NT2/D1 (cell line): Measurements from ENCODE around the gene WFS1.
A peak's percentile ranks its signal among the peaks of the same experiment; 100 is the strongest.

ENCODE experiments used
- DNase-seq: peaks from one replicate; pipeline ENCODE4 v3.0.0-alpha.2; 2011; ENCODE audit warnings: low read depth, low spot score
- H3K27me3 ChIP-seq: 2 replicates; pipeline ENCODE4 v1.6.0; 2011; ENCODE audit warnings: mild to moderate bottlenecking; ENCODE audit not compliant: insufficient read length, insufficient read depth
- H3K36me3 ChIP-seq: 2 replicates; pipeline ENCODE4 v1.6.1; 2011; ENCODE audit warnings: mild to moderate bottlenecking, low read length, mixed read lengths; ENCODE audit not compliant: insufficient read depth, insufficient read length
- H3K4me1 ChIP-seq: 2 replicates; pipeline ENCODE4 v1.5.1; 2011; ENCODE audit not compliant: insufficient read depth, insufficient read length
- H3K4me3 ChIP-seq: 2 replicates; pipeline ENCODE4 v1.5.1; 2011; ENCODE audit warnings: low read depth; ENCODE audit not compliant: insufficient read length
- H3K9ac ChIP-seq: 2 replicates; pipeline ENCODE4 v1.6.0; 2011; ENCODE audit warnings: low read depth; ENCODE audit not compliant: insufficient read length
- H3K9me3 ChIP-seq: 2 replicates; pipeline ENCODE4 v1.5.1; 2011; ENCODE audit warnings: mild to moderate bottlenecking, low read length; ENCODE audit not compliant: insufficient read depth
- SUZ12 ChIP-seq: IDR thresholded peaks from 2 replicates; pipeline ENCODE4 v1.6.1; 2011; ENCODE audit not compliant: insufficient read length, insufficient read depth; ENCODE audit errors: extremely low read depth
- YY1 ChIP-seq: IDR thresholded peaks from 2 replicates; pipeline ENCODE4 v1.6.1; 2011; ENCODE audit not compliant: insufficient read length, insufficient read depth
- ZNF274 ChIP-seq: IDR thresholded peaks from 2 replicates; pipeline ENCODE4 v1.6.1; 2011; ENCODE audit warnings: mild to moderate bottlenecking, low read depth, low read length

The WFS1 gene

GRCh38 chr4:6271701-6272465 lies 2.2 kb downstream of the WFS1 start:
- Histone ChIP-seq H3K9me3 (no peaks in the 10 kb centered on the region), H3K4me1 (peaks cover 34% of the 10 kb centered on the region), H3K27me3 (peaks cover 26% of the 10 kb centered on the region), H3K4me3 (no peak overlapping the region), H3K9ac (peak overlapping the region; percentile 26), H3K36me3 (peaks cover 5% of the 10 kb centered on the region)
- TF ChIP-seq YY1 (no peak), ZNF274 (no peak), SUZ12 (no peak)
- no peak for DNase-seq

GRCh38 chr4:6272863-6273660 lies 3.4 kb downstream of the WFS1 start:
- Histone ChIP-seq H3K4me3 (no peak overlapping the region), H3K9ac (no peak overlapping the region), H3K4me1 (peaks cover 34% of the 10 kb centered on the region), H3K36me3 (peaks cover 13% of the 10 kb centered on the region), H3K27me3 (peaks cover 17% of the 10 kb centered on the region), H3K9me3 (no peaks in the 10 kb centered on the region)
- no peak for DNase-seq
- TF ChIP-seq SUZ12 (no peak), ZNF274 (no peak), YY1 (no peak)

- peaks cover 11% of the 10 kb centered on the region for H3K27me3 ChIP-seq
- peaks cover 34% of the 10 kb centered on the region for H3K4me1 ChIP-seq
- H3K9me3 ChIP-seq: no peaks in the 10 kb centered on the region
- no peak for DNase-seq
- TF ChIP-seq ZNF274: no peak
- TF ChIP-seq YY1: no peak
- TF ChIP-seq SUZ12: no peak
- peaks cover 19% of the 10 kb centered on the region for H3K36me3 ChIP-seq
- H3K4me3 ChIP-seq: no peak overlapping the region
- no peak overlapping the region for H3K9ac ChIP-seq
Measured at GRCh38 chr4:6273661-6273990, 4.0 kb downstream of the WFS1 start.

GRCh38 chr4:6275351-6275750 lies 5.7 kb downstream of the WFS1 start:
- H3K36me3 ChIP-seq: peaks cover 35% of the 10 kb centered on the region
- DNase-seq: no peak
- no peak overlapping the region for H3K4me3 ChIP-seq
- no peak for TF ChIP-seq ZNF274
- TF ChIP-seq SUZ12: no peak
- no peak for TF ChIP-seq YY1
- peaks cover 6% of the 10 kb centered on the region for H3K27me3 ChIP-seq
- peaks cover 35% of the 10 kb centered on the region for H3K4me1 ChIP-seq
- H3K9me3 ChIP-seq: no peaks in the 10 kb centered on the region
- no peak overlapping the region for H3K9ac ChIP-seq

GRCh38 chr4:6275898-6276806 lies 6.5 kb downstream of the WFS1 start:
- peaks cover 41% of the 10 kb centered on the region for H3K36me3 ChIP-seq
- DNase-seq: no peak
- H3K27me3 ChIP-seq: no peaks in the 10 kb centered on the region
- no peaks in the 10 kb centered on the region for H3K9me3 ChIP-seq
- peak overlapping the region; percentile 37 for H3K9ac ChIP-seq
- peaks cover 36% of the 10 kb centered on the region for H3K4me1 ChIP-seq
- H3K4me3 ChIP-seq: no peak overlapping the region
- TF ChIP-seq ZNF274 (no peak), YY1 (no peak), SUZ12 (no peak)

GRCh38 chr4:6277139-6277802 lies 7.6 kb downstream of the WFS1 start:
- no peaks in the 10 kb centered on the region for H3K27me3 ChIP-seq
- DNase-seq: no peak
- peak overlapping the region; percentile 26 for H3K9ac ChIP-seq
- peaks cover 31% of the 10 kb centered on the region for H3K4me1 ChIP-seq
- peaks cover 52% of the 10 kb centered on the region for H3K36me3 ChIP-seq
- TF ChIP-seq ZNF274 (no peak), YY1 (no peak), SUZ12 (no peak)
- no peak overlapping the region for H3K4me3 ChIP-seq
- H3K9me3 ChIP-seq: no peaks in the 10 kb centered on the region
